NCI-H187 (cell line): ENCODE data around the gene YWHAG.
"Not testable (repeated sequence)": the region's sequence is repeated elsewhere in the genome, so short reads cannot be mapped to it uniquely, and the experiment has no call there.

Source experiments
- DNase-seq, 2 experiments: peaks; one replicate each; lab custom pipeline; 2025; lab: John Stamatoyannopoulos, UW

The YWHAG gene

GRCh38 chr7:76377186-76377918 is 18.6 kb upstream of the YWHAG start:
- no peak for DNase-seq

GRCh38 chr7:76375251-76375650 is 16.5 kb upstream of the YWHAG start:
- DNase-seq = no peak

- DNase-seq = no peak
Measured at GRCh38 chr7:76372984-76373833, 14.4 kb upstream of the YWHAG start.

GRCh38 chr7:76371396-76371795 is 12.6 kb upstream of the YWHAG start:
- DNase-seq = no peak

DNA sequence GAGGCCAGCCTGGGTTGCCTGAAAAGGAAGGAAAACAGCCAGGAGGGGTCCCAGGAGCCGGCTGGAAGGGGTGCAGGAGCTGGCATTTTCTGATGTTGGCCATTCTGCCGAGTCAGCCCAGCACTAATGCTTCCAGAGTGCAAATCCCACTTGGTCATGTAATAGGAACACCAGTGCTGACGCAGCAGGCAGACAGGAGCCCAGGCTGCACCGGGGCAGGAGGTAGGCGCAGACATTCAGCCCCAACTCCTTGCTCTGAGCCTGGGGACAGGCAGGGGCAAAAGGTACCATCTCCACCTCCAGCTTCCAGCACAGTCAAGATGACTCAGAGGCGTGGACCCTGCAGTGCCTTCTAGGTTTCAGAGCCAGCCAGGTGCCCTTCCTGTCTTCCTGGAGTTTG is 10.2 kb upstream of the YWHAG start:
- DNase-seq = no peak

GRCh38 chr7:76368190-76368589 is 9.4 kb upstream of the YWHAG start:
- DNase-seq = no peak

DNA sequence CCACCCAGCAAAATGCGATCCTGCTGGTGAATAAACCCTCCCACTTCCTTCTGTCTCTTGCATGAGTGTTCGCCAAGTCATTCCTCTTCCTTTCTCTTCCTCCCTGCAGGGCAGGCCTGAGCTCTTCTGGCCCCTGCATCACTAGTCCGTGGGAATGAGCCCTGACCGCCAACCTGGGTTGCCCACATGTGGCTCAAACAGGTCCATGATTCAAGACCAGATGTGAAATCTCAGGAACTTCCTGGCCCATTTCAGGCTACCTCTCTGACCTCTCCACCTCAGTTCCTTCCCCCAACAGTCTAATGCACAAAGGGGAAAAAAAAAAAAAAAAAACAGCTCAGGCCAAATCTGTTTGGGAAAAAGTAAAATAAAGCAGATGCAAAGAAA is 5.4 kb upstream of the YWHAG start:
- DNase-seq = no peak

DNA sequence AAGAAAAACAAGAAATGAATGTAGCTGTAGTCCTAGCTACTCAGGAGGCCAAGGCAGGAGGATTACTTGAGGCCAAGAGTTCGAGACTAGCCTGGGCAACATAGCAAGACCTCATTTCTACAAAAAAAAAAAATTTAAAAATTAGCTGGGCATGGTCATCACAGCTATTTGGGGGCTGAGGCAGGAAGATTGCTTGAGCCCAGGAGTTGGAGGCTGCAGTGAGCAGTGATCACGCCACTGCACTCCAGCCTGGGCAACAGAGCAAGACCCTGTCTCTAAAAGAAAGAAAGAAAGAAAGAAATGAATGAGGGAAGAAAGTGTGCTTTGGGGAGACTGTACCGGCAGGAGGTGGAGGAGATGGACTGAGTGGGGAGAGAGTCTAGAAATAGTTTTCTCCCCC is 5.0 kb upstream of the YWHAG start:
- not testable (repeated sequence) for DNase-seq

- no peak for DNase-seq
Measured at GRCh38 chr7:76359978-76360638, 1.3 kb upstream of the YWHAG start.

GRCh38 chr7:76359111-76359977 is 553 bp upstream of the YWHAG start:
- DNase-seq = peak; percentile 95 to 98

GRCh38 chr7:76358011-76358480 is 745 bp downstream of the YWHAG start:
- peak in 1 of 2 experiments; percentile 51 for DNase-seq

GRCh38 chr7:76357475-76358010 is 1.2 kb downstream of the YWHAG start:
- DNase-seq = no peak

GRCh38 chr7:76356823-76357222 is 2.0 kb downstream of the YWHAG start:
- DNase-seq = no peak

DNA sequence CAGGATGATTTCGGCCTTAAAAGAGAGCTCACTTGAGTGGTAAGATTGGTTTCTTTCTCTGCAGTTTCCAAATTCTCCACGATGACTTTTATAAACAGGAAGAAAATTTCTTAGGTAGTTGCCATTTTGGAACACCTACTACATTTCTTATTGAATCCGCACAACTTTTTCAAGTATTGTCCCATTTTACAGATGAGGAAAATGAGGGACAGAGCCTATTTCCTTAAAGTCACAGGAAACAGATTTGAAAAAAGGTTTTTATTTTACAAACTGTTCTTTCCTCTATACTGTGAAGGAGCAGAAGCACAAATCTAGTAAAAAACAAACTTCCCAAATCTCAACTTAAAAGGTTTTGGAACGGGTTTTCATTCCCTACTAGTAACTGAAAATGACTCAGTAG is 2.7 kb downstream of the YWHAG start:
- DNase-seq = no peak

- no peak for DNase-seq
Measured at GRCh38 chr7:76354981-76355730, 3.6 kb downstream of the YWHAG start.

- DNase-seq = no peak
Measured at GRCh38 chr7:76354516-76354915, 4.3 kb downstream of the YWHAG start.

DNA sequence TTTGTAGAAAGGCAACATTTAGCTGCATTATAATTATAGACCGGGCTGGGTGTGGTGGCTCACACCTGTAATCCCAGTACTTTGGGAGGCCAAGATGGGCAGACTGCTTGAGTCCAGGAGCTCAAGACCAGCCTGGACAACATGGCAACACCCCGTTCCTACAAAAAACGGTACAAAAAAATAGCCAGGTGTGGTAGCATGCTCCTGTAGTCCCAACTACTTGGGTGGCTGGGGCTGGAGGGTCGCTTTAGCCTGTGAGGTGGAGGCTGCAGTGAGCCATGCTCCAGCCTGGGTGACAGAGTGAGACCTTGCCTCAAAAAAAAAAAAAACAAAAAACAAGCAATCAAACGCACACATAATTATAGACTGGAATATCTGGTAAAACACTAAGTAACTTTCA is 5.0 kb downstream of the YWHAG start:
- DNase-seq = no peak

DNA sequence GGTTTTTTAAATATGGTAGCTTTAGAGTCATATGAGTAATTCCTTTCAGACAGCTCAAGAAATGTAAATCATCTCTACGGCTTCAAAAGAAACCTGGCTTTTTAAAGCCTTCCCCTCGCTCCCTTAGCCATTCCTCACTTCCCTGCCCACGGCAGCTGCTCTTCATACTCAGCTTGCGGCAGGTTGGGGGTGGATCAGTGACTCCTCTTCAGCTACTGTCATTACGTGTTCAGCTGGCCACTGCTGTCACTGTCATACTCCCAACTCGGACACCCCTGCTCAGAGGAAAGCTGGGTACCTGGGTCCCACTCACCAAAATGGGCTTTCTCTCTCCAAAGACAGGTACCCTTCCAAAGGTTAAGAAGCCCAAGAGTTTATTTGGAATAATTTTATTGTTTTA is 6.6 kb downstream of the YWHAG start:
- no peak for DNase-seq

- DNase-seq = no peak
Measured at GRCh38 chr7:76351372-76351771, 7.4 kb downstream of the YWHAG start.

DNA sequence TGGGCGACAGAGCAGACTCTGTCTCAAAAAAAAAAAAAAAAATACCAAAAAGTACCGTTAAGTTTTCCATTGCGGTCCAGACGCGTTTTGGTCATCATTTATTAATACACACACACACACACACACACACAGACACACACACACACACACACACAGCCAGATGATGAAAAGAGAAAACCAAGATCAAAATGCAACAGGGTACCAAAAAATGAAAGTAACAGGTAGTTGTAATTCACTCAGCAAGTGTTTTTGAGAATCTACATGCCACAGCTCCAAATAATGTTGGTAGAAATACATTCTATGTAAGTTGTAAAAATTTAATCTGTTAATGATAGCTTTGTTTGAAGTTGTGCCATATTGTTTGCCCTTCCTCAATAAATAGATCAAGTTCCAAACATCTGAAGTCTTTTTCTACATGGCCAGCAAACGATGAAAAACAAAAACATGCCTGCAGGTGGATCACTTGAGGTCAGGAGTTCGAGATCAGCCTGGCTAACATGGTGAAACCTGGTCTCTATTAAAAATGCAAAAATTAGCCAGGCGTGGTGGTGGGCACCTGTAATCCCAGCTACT is 9.4 kb downstream of the YWHAG start:
- no peak for DNase-seq
